Hematopoietic multipotent progenitor cell treated with erythropoietin and hydrocortisone succinate and interleukin-3 and kit ligand, for 17 days (in vitro differentiated cells): Measurements from ENCODE around the gene PPP1R7.

ENCODE experiments used
- DNase-seq: peaks from one replicate; pipeline ENCODE4 v3.0.0-alpha.2; 2015; ENCODE audit warnings: low spot score

PPP1R7 gene

GRCh38 chr2:241161646-241162281, 11.5 kb downstream of the PPP1R7 start:
- no peak for DNase-seq

- DNase-seq = no peak
These were observed 13.4 kb downstream of the PPP1R7 start for GRCh38 chr2:241163601-241164118.

GRCh38 chr2:241168366-241168765, 18.1 kb downstream of the PPP1R7 start:
- DNase-seq = no peak

- no peak for DNase-seq
These were observed 23.3 kb downstream of the PPP1R7 start for GRCh38 chr2:241173557-241173956.

GRCh38 chr2:241177526-241178334, 27.5 kb downstream of the PPP1R7 start:
- DNase-seq = no peak

- DNase-seq = no peak
These were observed 28.7 kb downstream of the PPP1R7 start for GRCh38 chr2:241178961-241179360.

GRCh38 chr2:241179899-241180298, 29.6 kb downstream of the PPP1R7 start:
- DNase-seq = no peak

- DNase-seq = no peak
These were observed 30.2 kb downstream of the PPP1R7 start for GRCh38 chr2:241180495-241180894.

GRCh38 chr2:241182126-241182525, 31.9 kb downstream of the PPP1R7 start:
- DNase-seq = no peak

- no peak for DNase-seq
These were observed 32.4 kb downstream of the PPP1R7 start for GRCh38 chr2:241182531-241183133.

- no peak for DNase-seq
These were observed 33.0 kb downstream of the PPP1R7 start for GRCh38 chr2:241183221-241183620.

GRCh38 chr2:241184901-241185300, 34.6 kb downstream of the PPP1R7 start:
- DNase-seq = no peak

GRCh38 chr2:241185961-241186360, 35.7 kb downstream of the PPP1R7 start:
- no peak for DNase-seq

- no peak for DNase-seq
These were observed 37.0 kb downstream of the PPP1R7 start for GRCh38 chr2:241187101-241187917.

GRCh38 chr2:241187918-241188234, 37.6 kb downstream of the PPP1R7 start:
- no peak for DNase-seq

- no peak for DNase-seq
These were observed 38.3 kb downstream of the PPP1R7 start, which contains the start of gene ANO7 for GRCh38 chr2:241188361-241189092. Gene ANO7, plus strand, starts transcription at chr2:241188677. Its CDS starts 1,387 bp downstream, at chr2:241190064.

- no peak for DNase-seq
These were observed 39.0 kb downstream of the PPP1R7 start for GRCh38 chr2:241189093-241189855.

- no peak for DNase-seq
These were observed 39.6 kb downstream of the PPP1R7 start for GRCh38 chr2:241189856-241190201.

- no peak for DNase-seq
These were observed 40.2 kb downstream of the PPP1R7 start for GRCh38 chr2:241190291-241190981.

GRCh38 chr2:241191081-241191480, 40.8 kb downstream of the PPP1R7 start:
- peak; percentile 32 for DNase-seq
